ENCODE data around the gene PXK.

PXK gene

DNA sequence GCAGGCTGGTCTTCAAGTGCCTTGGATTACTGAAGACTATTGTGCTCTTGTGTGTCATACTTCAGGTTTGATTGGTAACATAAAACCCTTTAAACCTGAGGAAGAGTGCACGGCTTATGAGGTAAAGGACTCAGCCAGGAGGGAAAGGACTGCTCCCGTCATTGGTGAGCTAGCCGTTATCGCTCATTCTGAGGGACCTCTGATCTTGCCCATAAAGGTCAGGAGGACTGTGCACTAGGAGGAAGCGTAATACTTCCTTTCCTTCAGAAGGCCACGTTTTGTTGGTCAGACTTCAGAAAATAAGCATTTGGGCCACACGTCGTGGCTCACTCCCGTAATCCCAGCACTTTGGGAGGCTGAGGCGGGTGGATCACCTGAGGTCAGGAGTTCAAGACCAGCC, 37.7 kb downstream of the PXK start:
- peaks cover 9% of the 10 kb centered on the region for H3K4me1 Mint-ChIP-seq (ENCODE audit: low read depth)
- H3K36me3 Mint-ChIP-seq: peaks cover 8% of the 10 kb centered on the region
- no peak overlapping the region for H3K4me3 Mint-ChIP-seq
- peaks cover 2% of the 10 kb centered on the region for H3K9me3 Mint-ChIP-seq (ENCODE audit: low read depth)
- H3K27me3 Mint-ChIP-seq: no peaks in the 10 kb centered on the region
- H3K27ac Mint-ChIP-seq: no peak overlapping the region

DNA sequence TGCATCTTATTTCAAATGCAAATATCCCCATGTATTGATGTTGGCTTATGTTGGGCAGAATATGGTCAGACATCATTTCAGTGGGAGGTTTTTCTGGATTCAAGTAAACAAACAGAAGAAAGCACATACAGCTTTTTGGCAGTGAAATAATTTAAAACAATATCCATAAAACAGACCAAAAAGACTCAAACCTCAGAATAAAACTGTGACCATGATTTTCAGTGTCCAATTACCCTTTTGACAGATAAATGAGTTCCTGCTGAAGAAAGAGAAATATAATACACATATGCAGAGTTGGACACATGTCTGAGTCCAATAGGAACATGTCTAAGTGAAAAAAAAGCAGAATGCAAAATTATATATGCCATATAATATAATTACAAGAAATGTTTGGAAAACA, 39.1 kb downstream of the PXK start:
- H3K27me3 Mint-ChIP-seq: no peaks in the 10 kb centered on the region
- H3K36me3 Mint-ChIP-seq: peaks cover 5% of the 10 kb centered on the region
- H3K4me3 Mint-ChIP-seq: no peak overlapping the region
- H3K4me1 Mint-ChIP-seq (ENCODE audit: low read depth): peaks cover under 1% of the 10 kb centered on the region
- H3K27ac Mint-ChIP-seq: no peak overlapping the region
- H3K9me3 Mint-ChIP-seq (ENCODE audit: low read depth): no peaks in the 10 kb centered on the region

- Mint-ChIP-seq H3K27me3 (no peaks in the 10 kb centered on the region), H3K36me3 (peaks cover 5% of the 10 kb centered on the region), H3K9me3 (ENCODE audit: low read depth) (no peaks in the 10 kb centered on the region), H3K4me1 (ENCODE audit: low read depth) (no peaks in the 10 kb centered on the region), H3K27ac (no peak overlapping the region), H3K4me3 (no peak overlapping the region)
Measured at GRCh38 chr3:58375254-58375653, 42.6 kb downstream of the PXK start.

DNA sequence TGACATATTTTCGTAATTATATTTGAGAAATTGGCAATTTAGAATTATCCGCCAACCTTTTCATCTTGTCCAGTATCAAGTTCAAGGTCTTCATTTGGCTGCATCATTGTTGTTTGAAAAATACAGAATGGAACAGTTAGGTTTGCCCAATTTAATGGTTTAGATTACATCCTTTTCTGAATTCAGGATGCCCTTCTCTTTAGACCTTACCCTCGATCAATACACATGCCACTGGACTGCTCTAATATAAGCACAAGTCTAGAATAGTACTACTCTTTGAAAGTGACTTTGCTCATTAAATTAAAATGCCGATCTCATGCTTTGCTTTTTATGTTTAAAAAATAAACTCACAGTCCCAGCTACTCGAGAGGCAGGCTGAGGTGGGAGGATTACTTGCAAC, 44.5 kb downstream of the PXK start:
- H3K27ac Mint-ChIP-seq: no peak overlapping the region
- H3K9me3 Mint-ChIP-seq (ENCODE audit: low read depth): no peaks in the 10 kb centered on the region
- H3K4me3 Mint-ChIP-seq: no peak overlapping the region

GRCh38 chr3:58377750-58378149, 45.1 kb downstream of the PXK start:
- Mint-ChIP-seq H3K27ac (no peak overlapping the region), H3K36me3 (peaks cover 8% of the 10 kb centered on the region), H3K4me3 (no peak overlapping the region), H3K27me3 (no peaks in the 10 kb centered on the region), H3K9me3 (ENCODE audit: low read depth) (no peaks in the 10 kb centered on the region), H3K4me1 (ENCODE audit: low read depth) (no peaks in the 10 kb centered on the region)

More for the DNA sequence above, 44.5 kb downstream of the PXK start:
- peaks cover 5% of the 10 kb centered on the region for H3K36me3 Mint-ChIP-seq
- no peaks in the 10 kb centered on the region for H3K27me3 Mint-ChIP-seq
- no peaks in the 10 kb centered on the region for H3K4me1 Mint-ChIP-seq (ENCODE audit: low read depth)

DNA sequence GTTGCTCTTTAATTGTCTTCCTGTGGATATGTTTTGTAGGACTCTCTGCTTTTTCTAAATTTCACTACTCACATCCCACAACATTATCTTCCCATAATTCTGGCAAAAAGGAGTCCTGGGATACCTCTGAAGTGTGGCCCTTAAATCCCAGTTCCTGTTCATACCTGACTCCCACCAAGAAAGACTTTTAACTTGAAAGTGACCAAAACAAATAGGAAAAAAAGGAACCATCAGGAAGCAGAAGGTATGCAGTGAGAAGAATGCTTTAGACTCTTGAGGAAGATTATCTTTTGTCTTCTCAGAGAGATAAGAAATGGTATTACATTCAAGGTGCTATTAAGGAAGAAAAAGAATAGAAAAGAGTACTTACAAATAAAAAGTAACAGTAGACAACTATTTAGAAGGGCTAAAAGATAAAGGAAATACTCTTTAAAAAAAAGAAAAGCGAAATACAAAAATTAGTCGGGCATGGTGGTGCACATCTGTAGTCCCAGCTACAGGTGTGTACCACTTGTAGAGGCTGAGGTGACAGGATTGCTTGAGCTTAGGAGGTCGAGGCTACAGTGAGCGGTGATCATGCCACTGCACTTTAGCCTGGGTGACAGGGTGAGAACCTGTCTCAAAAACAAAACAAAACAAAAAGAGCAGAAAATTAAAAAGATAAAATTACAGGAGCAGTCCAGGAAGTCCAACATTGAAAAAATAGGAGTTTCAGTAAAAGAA, 46.8 kb downstream of the PXK start:
- no peaks in the 10 kb centered on the region for H3K27me3 Mint-ChIP-seq
- H3K4me3 Mint-ChIP-seq: no peak overlapping the region
- H3K9me3 Mint-ChIP-seq (ENCODE audit: low read depth): no peaks in the 10 kb centered on the region
- H3K4me1 Mint-ChIP-seq (ENCODE audit: low read depth): no peaks in the 10 kb centered on the region
- no peak overlapping the region for H3K27ac Mint-ChIP-seq
- peaks cover 6% of the 10 kb centered on the region for H3K36me3 Mint-ChIP-seq

DNA sequence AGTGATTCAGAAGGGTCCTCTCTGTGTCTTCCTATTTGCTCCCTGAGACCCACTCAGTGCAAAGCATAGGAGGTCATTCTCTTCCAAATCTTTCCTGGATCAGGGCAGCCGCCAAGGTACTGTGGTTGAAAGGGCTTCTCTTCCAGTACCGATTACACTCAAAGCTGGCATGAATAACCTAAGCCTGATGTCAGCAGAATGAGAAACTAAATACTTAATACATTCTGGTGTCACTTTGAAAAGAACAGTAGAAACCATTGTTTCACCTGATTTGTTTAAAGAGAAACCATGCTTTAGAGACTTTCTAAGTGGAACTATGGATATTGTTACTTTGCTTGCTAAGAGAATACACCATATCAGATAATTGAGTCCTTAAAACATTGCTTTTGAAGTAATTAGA, 50.8 kb downstream of the PXK start:
- H3K27me3 Mint-ChIP-seq: no peaks in the 10 kb centered on the region
- H3K36me3 Mint-ChIP-seq: peaks cover 6% of the 10 kb centered on the region
- H3K27ac Mint-ChIP-seq: no peak overlapping the region
- no peak overlapping the region for H3K4me3 Mint-ChIP-seq
- H3K4me1 Mint-ChIP-seq (ENCODE audit: low read depth): no peaks in the 10 kb centered on the region
- H3K9me3 Mint-ChIP-seq (ENCODE audit: low read depth): no peaks in the 10 kb centered on the region

- no peaks in the 10 kb centered on the region for H3K9me3 Mint-ChIP-seq (ENCODE audit: low read depth)
- no peaks in the 10 kb centered on the region for H3K27me3 Mint-ChIP-seq
Measured at GRCh38 chr3:58383904-58384303, 51.2 kb downstream of the PXK start.

DNA sequence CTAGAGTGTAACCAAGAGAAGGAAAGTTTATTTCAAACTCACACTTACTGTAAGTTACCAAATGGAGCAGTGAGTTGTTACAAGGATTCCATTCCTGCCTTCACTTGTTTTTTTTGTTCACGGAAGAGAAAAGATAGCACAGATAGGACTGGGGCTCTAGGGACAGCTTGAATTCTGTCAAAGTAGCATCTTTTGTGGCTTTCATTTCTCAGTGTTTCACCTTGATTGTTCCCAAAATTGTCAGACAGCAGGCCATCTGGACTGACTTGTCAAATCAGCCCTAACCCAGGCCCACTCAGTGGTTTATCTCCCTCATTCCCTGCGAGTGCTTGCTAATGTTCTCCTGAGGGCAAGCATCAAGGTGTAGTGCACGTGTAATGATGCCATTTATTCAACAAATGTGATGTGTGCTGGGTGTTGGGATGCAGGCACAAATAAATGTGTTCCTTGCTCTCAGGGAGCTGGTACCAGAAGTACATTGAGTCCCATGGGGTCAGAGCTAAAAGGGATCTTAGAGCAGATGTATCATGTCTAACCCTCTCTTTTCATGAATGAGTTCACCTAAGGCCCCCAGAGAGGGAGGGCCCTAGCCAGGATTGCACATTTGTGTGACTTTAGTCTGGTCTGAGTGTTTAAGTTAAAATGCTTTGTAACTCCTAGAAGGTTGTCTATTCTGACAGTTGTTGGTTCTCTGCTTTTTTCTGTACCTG, 51.8 kb downstream of the PXK start:
- H3K9me3 Mint-ChIP-seq (ENCODE audit: low read depth): no peaks in the 10 kb centered on the region
- H3K27ac Mint-ChIP-seq: no peak overlapping the region
- no peaks in the 10 kb centered on the region for H3K4me1 Mint-ChIP-seq (ENCODE audit: low read depth)
- H3K36me3 Mint-ChIP-seq: peaks cover 3% of the 10 kb centered on the region
- no peak overlapping the region for H3K4me3 Mint-ChIP-seq
- no peaks in the 10 kb centered on the region for H3K27me3 Mint-ChIP-seq

More at GRCh38 chr3:58383904-58384303, 51.2 kb downstream of the PXK start:
- H3K4me3 Mint-ChIP-seq: no peak overlapping the region
- H3K27ac Mint-ChIP-seq: no peak overlapping the region
- no peaks in the 10 kb centered on the region for H3K4me1 Mint-ChIP-seq (ENCODE audit: low read depth)
- peaks cover 6% of the 10 kb centered on the region for H3K36me3 Mint-ChIP-seq

- Mint-ChIP-seq H3K9me3 (ENCODE audit: low read depth) (no peaks in the 10 kb centered on the region), H3K4me1 (ENCODE audit: low read depth) (no peaks in the 10 kb centered on the region), H3K27me3 (no peaks in the 10 kb centered on the region), H3K27ac (no peak overlapping the region), H3K36me3 (peaks cover 4% of the 10 kb centered on the region), H3K4me3 (no peak overlapping the region)
Measured at GRCh38 chr3:58386626-58387365, 54.1 kb downstream of the PXK start.

GRCh38 chr3:58387650-58388546, 55.2 kb downstream of the PXK start:
- Mint-ChIP-seq H3K27me3 (no peaks in the 10 kb centered on the region), H3K27ac (peak overlapping the region; percentile 18), H3K9me3 (ENCODE audit: low read depth) (no peaks in the 10 kb centered on the region), H3K4me3 (no peak overlapping the region), H3K4me1 (ENCODE audit: low read depth) (no peaks in the 10 kb centered on the region), H3K36me3 (peaks cover 3% of the 10 kb centered on the region)

GRCh38 chr3:58388550-58389091, 55.9 kb downstream of the PXK start:
- Mint-ChIP-seq H3K4me1 (ENCODE audit: low read depth) (no peaks in the 10 kb centered on the region), H3K4me3 (no peak overlapping the region), H3K27ac (no peak overlapping the region), H3K36me3 (peaks cover 3% of the 10 kb centered on the region), H3K27me3 (no peaks in the 10 kb centered on the region), H3K9me3 (ENCODE audit: low read depth) (no peaks in the 10 kb centered on the region)

- Mint-ChIP-seq H3K27ac (no peak overlapping the region), H3K9me3 (ENCODE audit: low read depth) (no peaks in the 10 kb centered on the region), H3K4me1 (ENCODE audit: low read depth) (no peaks in the 10 kb centered on the region), H3K27me3 (no peaks in the 10 kb centered on the region), H3K4me3 (no peak overlapping the region), H3K36me3 (peaks cover 5% of the 10 kb centered on the region)
Measured at GRCh38 chr3:58391156-58391865, 58.6 kb downstream of the PXK start.

DNA sequence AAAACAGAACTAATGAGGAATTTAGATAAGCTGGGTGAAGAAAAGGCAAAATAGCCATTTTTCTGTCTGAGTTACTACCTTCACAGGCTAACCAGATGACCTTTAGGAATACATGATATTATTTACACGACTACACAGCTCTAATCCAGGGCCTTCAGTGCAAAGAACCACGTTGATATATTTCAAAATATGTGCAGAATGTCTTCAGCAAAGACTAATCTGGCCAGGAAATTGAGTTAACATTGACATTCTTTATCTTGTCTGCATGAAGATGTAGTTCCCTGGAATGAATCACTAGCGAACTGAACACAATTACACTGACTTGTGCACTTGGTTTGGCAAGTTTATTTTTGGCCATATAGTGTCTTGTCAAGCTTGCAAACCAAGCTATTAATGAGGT, 59.5 kb downstream of the PXK start:
- Mint-ChIP-seq H3K36me3 (peaks cover 7% of the 10 kb centered on the region), H3K4me3 (no peak overlapping the region), H3K4me1 (ENCODE audit: low read depth) (no peaks in the 10 kb centered on the region), H3K27ac (no peak overlapping the region), H3K27me3 (no peaks in the 10 kb centered on the region), H3K9me3 (ENCODE audit: low read depth) (no peaks in the 10 kb centered on the region)

Data from activated naive CD8-positive, alpha-beta T cell (primary cell).